ENCODE results near the gene RASA1. TPM values are rescaled to one million over a fixed set of nuclear protein-coding genes. Genes with fewer than 3 reads are reported as not detected.

The RASA1 gene
- total and polyA plus RNA-seq, 9 of the 15 experiments (the other 6 are each of a cell fraction or from before 2014, with no cell fraction given) = 3.2 to 17.3 (median 9.2) TPM

GRCh38 chr5:87243161-87243844 lies 24.4 kb upstream of the RASA1 start:
- Histone ChIP-seq H3K9ac (ENCODE audit: insufficient read depth in 1 of 2, low read depth in 2 of 2, low read length in 2 of 2) (no peak overlapping the region), H3K9me1 (ENCODE audit: control insufficient read depth, insufficient read depth, low read length) (no peaks in the 10 kb centered on the region), H3K36me3 (ENCODE audit: control insufficient read depth, insufficient read depth, low read length) (no peaks in the 10 kb centered on the region), H3K4me1 (replicated peaks in 1 of 2; ENCODE audit: control insufficient read depth in 2 of 2, insufficient read depth in 2 of 2, low read length in 2 of 2) (no peaks in the 10 kb centered on the region), H2AFZ (ENCODE audit: low read depth, low read length) (no peak overlapping the region), H4K20me1 (replicated peaks; ENCODE audit: control insufficient read depth, insufficient read depth, low read length) (no peaks in the 10 kb centered on the region), H3K4me2 (ENCODE audit: insufficient read depth, low read length) (no peak overlapping the region), H3K4me3 (no peak overlapping the region), H3K79me2 (ENCODE audit: control insufficient read depth, insufficient read depth, low read length) (no peaks in the 10 kb centered on the region), H3K27ac (ENCODE audit: extremely low read depth, low read depth, low read length) (no peak overlapping the region), H3K27me3 (ENCODE audit: control insufficient read depth in 2 of 2, insufficient read depth in 2 of 2, low read length in 2 of 2) (no peaks in the 10 kb centered on the region), H3K9me3 (replicated peaks; ENCODE audit: control insufficient read depth, insufficient read depth, low read depth, low read length) (no peaks in the 10 kb centered on the region)
- no peak for DNase-seq (ENCODE audit: extremely low read depth in 1 of 4, low spot score in 3 of 4)
- in situ Hi-C loops (cut with MboI) (no loop called here), intact Hi-C loops (cut with micrococcal nuclease) (no loop called here)
- FAIRE-seq = no peak
- ATAC-seq = no peak
- WGBS (ENCODE audit: insufficient coverage, low coverage, missing lambda C conversion rate) = 5% methylated on average over 3 of the region's 3 CpGs
- CTCF ChIA-PET (ENCODE audit: low intra/inter-chr PET ratio) = no interaction called here
- POLR2A ChIA-PET = no interaction called here
- no peak for TF ChIP-seq RUNX1 (IDR thresholded peaks at IDR 0.05; ENCODE audit: low read depth)
- no peak for TF ChIP-seq SP1 (CRISPR knock-in tag; IDR thresholded peaks at IDR 0.05)
- TF ChIP-seq TCFL5 (CRISPR knock-in tag; conservative IDR thresholded peaks at IDR 0.05) = no peak
- no peak for TF ChIP-seq SMAD4 (CRISPR knock-in tag; conservative IDR thresholded peaks at IDR 0.05)
- TF ChIP-seq HCFC1 (IDR thresholded peaks at IDR 0.05; ENCODE audit: low read depth, low read length) = no peak
- no peak for TF ChIP-seq GTF2F1 (IDR thresholded peaks at IDR 0.05; ENCODE audit: low read depth, low read length)
- no peak for TF ChIP-seq YY1 (IDR thresholded peaks at IDR 0.05; ENCODE audit: borderline replicate concordance in 1 of 3, control insufficient read depth in 1 of 3, extremely low read depth in 1 of 3, insufficient read depth in 3 of 3, insufficient read length in 1 of 3, insufficient replicate concordance in 2 of 3, low read depth in 1 of 3, low read length in 2 of 3)
- no TSS peak for BruUV-seq (replicated peaks)

Data from K562 (cell line).